SK-N-MC (cell line): ENCODE results near the gene FAM210B.
"Not testable (repeated sequence)": the region's sequence is repeated elsewhere in the genome, so short reads cannot be mapped to it uniquely, and the experiment has no call there.

ENCODE experiments used
- DNase-seq: peaks from one replicate; pipeline ENCODE4 v3.0.0-alpha.2; 2011; ENCODE audit warnings: low read depth, low spot score
- H3K27ac ChIP-seq: fragments of 200-600 bp; sonication (generic); 2 replicates; pipeline ENCODE4 v1.5.1; 2016; ENCODE audit warnings: mixed run types
- H3K36me3 ChIP-seq: fragments of 200-600 bp; sonication (generic); 2 replicates; pipeline ENCODE4 v1.6.1; 2017; ENCODE audit warnings: antibody characterized with exemption, low read length, mixed read lengths; ENCODE audit not compliant: insufficient read depth
- H3K4me3 ChIP-seq: fragments of 200-600 bp; sonication (generic); 2 replicates; pipeline ENCODE4 v1.5.1; 2016
- H3K9ac ChIP-seq: fragments of 200-600 bp; sonication (generic); 2 replicates; pipeline ENCODE4 v1.8.0; 2017; ENCODE audit warnings: mixed run types, mixed read lengths; ENCODE audit not compliant: insufficient read length
- H3K9me3 ChIP-seq: fragments of 200-600 bp; sonication (generic); 2 replicates; pipeline ENCODE4 v1.6.1; 2017; ENCODE audit warnings: low read depth, mild to moderate bottlenecking, antibody characterized with exemption, low read length, moderate library complexity, mixed read lengths
- EZH2 ChIP-seq: fragments of 200-600 bp; sonication (generic); IDR thresholded peaks from one replicate; pipeline ENCODE4 v1.6.1; 2017; ENCODE audit warnings: antibody characterized with exemption
- FOXP2 ChIP-seq: optimal IDR thresholded peaks from 2 replicates; pipeline ENCODE3; 2011; ENCODE audit warnings: mild to moderate bottlenecking, moderate library complexity; ENCODE audit not compliant: insufficient read depth; ENCODE audit errors: extremely low read length, control extremely low read depth
- POLR2AphosphoS5 ChIP-seq: IDR thresholded peaks from 2 replicates; pipeline ENCODE4 v1.6.1; 2012; ENCODE audit warnings: mild to moderate bottlenecking, low read depth, low read length, borderline replicate concordance

FAM210B gene

GRCh38 chr20:56392132-56392880 lies 33.5 kb downstream of the FAM210B start, which contains the start of the genes AURKA and CSTF1:
TSS of gene AURKA (minus strand) at chr20:56392215. CDS start at chr20:56388197, 4,018 bp downstream.
TSS of gene CSTF1 (plus strand) at chr20:56392645. CDS start at chr20:56395553, 2,908 bp downstream.
- H3K9me3 ChIP-seq = no peaks in the 10 kb centered on the region
- peak within 1 kb of the TSS; percentile 95 for H3K4me3 ChIP-seq
- H3K9ac ChIP-seq = peak within 1 kb of the TSS; percentile 97
- TF ChIP-seq POLR2AphosphoS5 (peak; percentile 65), EZH2 (no peak)
- H3K27ac ChIP-seq = peak within 1 kb of the TSS; percentile 96
- peak; percentile 96 for DNase-seq
- H3K36me3 ChIP-seq = peaks cover 61% of the 10 kb centered on the region

- Histone ChIP-seq H3K27ac (peak overlapping the region; percentile 96), H3K36me3 (peaks cover 61% of the 10 kb centered on the region), H3K4me3 (peak overlapping the region; percentile 95), H3K9me3 (no peaks in the 10 kb centered on the region), H3K9ac (peak overlapping the region; percentile 97)
- no peak for DNase-seq
- TF ChIP-seq EZH2 (no peak), POLR2AphosphoS5 (no peak), FOXP2 (no peak)
Measured at GRCh38 chr20:56392881-56393482, 34.2 kb downstream of the FAM210B start.

DNA sequence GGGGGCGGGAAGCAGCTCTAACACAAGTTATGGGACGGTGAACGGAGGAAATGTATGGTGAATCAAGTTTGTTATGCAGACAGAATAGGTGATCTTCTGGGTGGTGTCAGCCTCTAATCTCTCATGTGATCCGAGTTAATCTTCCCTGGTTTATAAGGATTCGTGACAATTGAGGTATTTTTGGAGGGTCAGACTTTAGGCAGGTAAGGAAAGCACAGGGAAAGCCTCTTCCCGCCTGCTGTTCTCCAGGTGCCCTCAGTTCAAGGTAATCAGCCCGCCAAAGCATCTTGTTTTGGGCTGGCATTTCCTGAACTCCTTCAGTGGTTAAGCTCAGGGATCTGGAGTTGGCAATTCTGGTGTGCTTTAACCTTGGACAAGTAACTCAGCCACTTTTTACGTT lies 34.9 kb downstream of the FAM210B start:
- Histone ChIP-seq H3K9ac (peak overlapping the region; percentile 97), H3K9me3 (no peaks in the 10 kb centered on the region), H3K4me3 (peak overlapping the region; percentile 95), H3K36me3 (peaks cover 61% of the 10 kb centered on the region), H3K27ac (no peak overlapping the region)
- no peak for DNase-seq
- no peak for TF ChIP-seq POLR2AphosphoS5
- TF ChIP-seq FOXP2 = no peak
- no peak for TF ChIP-seq EZH2

- H3K9me3 ChIP-seq = no peaks in the 10 kb centered on the region
- no peak overlapping the region for H3K9ac ChIP-seq
- TF ChIP-seq FOXP2 = no peak
- TF ChIP-seq POLR2AphosphoS5 = no peak
- no peak overlapping the region for H3K27ac ChIP-seq
- no peak overlapping the region for H3K4me3 ChIP-seq
- DNase-seq = no peak
- H3K36me3 ChIP-seq = peaks cover 61% of the 10 kb centered on the region
Measured at GRCh38 chr20:56395166-56395565, 36.4 kb downstream of the FAM210B start.

- TF ChIP-seq POLR2AphosphoS5 = no peak
- TF ChIP-seq FOXP2 = no peak
- no peak for TF ChIP-seq EZH2
- no peak overlapping the region for H3K4me3 ChIP-seq
- H3K36me3 ChIP-seq = peaks cover 94% of the 10 kb centered on the region
- no peaks in the 10 kb centered on the region for H3K9me3 ChIP-seq
- H3K9ac ChIP-seq = no peak overlapping the region
- no peak overlapping the region for H3K27ac ChIP-seq
- peak; percentile 32 for DNase-seq
Measured at GRCh38 chr20:56400001-56400640, 41.3 kb downstream of the FAM210B start.

- H3K4me3 ChIP-seq = no peak overlapping the region
- H3K9me3 ChIP-seq = no peaks in the 10 kb centered on the region
- H3K27ac ChIP-seq = no peak overlapping the region
- no peak for DNase-seq
- H3K36me3 ChIP-seq = peaks cover 88% of the 10 kb centered on the region
- TF ChIP-seq EZH2 (no peak), FOXP2 (no peak), POLR2AphosphoS5 (no peak)
- H3K9ac ChIP-seq = no peak overlapping the region
Measured at GRCh38 chr20:56403465-56403864, 44.7 kb downstream of the FAM210B start.

DNA sequence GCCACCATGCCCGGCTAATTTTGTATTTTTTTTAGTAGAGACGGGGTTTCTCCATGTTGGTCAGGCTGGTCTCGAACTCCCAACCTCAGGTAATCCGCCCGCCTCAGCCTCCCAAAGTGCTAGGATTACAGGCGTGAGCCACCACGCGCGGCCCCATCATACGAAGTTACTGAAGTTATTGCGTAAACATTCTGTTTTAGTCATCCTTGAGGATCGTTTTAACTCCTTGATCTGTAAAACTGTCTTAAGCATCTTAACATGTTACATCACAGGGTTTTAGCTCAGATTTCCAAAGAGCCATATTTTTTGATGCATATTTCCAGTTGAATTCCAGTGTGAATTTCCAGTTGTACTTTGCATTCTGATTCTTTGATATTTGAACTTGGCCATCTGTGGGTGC lies 46.6 kb downstream of the FAM210B start:
- not testable (repeated sequence) for H3K27ac ChIP-seq, H3K9me3 ChIP-seq, H3K4me3 ChIP-seq, H3K9ac ChIP-seq, DNase-seq
- peaks cover 73% of the 10 kb centered on the region for H3K36me3 ChIP-seq

DNA sequence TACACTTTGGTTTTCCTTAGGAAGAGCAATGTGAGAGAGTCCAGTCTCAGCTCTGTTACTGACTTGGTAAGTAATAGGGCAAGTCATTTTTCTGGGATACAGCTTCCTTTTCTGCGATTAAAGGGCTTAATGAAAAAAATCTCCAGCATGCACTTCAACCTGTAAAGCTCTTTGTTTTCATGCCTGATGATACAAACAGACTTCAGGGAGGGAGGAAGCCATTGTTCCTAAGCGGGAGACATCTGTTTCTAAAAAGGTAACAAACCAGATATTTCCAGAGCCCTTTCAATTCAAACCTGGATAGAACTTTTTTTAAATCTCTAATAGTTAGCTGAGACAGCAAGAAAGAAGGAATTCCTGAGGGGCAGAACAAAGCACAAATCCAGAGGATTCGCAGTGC lies 48.1 kb downstream of the FAM210B start:
- Histone ChIP-seq H3K9ac (no peak overlapping the region), H3K36me3 (peaks cover 57% of the 10 kb centered on the region), H3K9me3 (no peaks in the 10 kb centered on the region), H3K27ac (no peak overlapping the region), H3K4me3 (no peak overlapping the region)
- no peak for DNase-seq
- TF ChIP-seq FOXP2 = no peak
- TF ChIP-seq POLR2AphosphoS5 = no peak
- TF ChIP-seq EZH2 = no peak
